H1 (cell line): ENCODE measurements around the gene C6orf163. TPM values are rescaled to one million over a fixed set of nuclear protein-coding genes. Genes with fewer than 3 reads are reported as not detected.

ENCODE experiments used
- JUND ChIP-seq: IDR thresholded peaks from 2 replicates; pipeline ENCODE4 v1.6.1; 2011; ENCODE audit warnings: mild to moderate bottlenecking, improper control_type of control experiment, low read length
- KDM5A ChIP-seq: fragments of 200-600 bp; IDR thresholded peaks from 2 replicates; pipeline ENCODE4 v1.7.1; 2012; ENCODE audit warnings: mild to moderate bottlenecking, low read length, inconsistent platforms, mixed read lengths
- POLR2A ChIP-seq, 2 experiments: IDR thresholded peaks; 1 replicate in 1 of 2; 2 replicates in 1 of 2; pipeline ENCODE4 v1.6.1; 2011; ENCODE audit warnings: low read depth in 2 of 2, low read length in 2 of 2, mild to moderate bottlenecking in 2 of 2; ENCODE audit errors: control extremely low read depth in 1 of 2
- polyA plus RNA-seq, 7 experiments: library from polyadenylated mRNA; depleted of rRNA in 3 of 7; stranded (reverse) in 5 of 7; unstranded in 2 of 7; fragments of >200 nt in 5 of 7; fragments of 200-250 nt in 2 of 7; gene quantifications; 1 replicate in 5 of 7; 2 replicates in 1 of 7; 4 replicates in 1 of 7; pipeline versions ENCODE4 v1.2.1 to v1.2.3, GENCODE V29; 2011 to 2013; ENCODE audit warnings: missing spikeins in 2 of 7, mixed read lengths in 2 of 7
- total RNA-seq: library from RNA; stranded (reverse); fragmentation: NEBNext Ultra II Directional; extraction: Animal tissue kit (Norgen Biotek cat#: 25700); gene quantifications from 2 replicates; pipeline ENCODE4 v1.2.1, GENCODE V29; 2021
- TF ChIP-seq, protein P1 (sequence below): fragments of 300-600 bp; sonication (generic); IDR thresholded peaks from 2 replicates; pipeline ENCODE4 v1.7.1; 2012; ENCODE audit warnings: low read length, moderate library complexity, mild to moderate bottlenecking, inconsistent platforms; ENCODE audit not compliant: insufficient replicate concordance

Gene C6orf163
- total and polyA plus RNA-seq, 2 of the 8 experiments (the other 6 are each of a cell fraction or from before 2014, with no cell fraction given), result 0.36 to 1.5 TPM

DNA sequence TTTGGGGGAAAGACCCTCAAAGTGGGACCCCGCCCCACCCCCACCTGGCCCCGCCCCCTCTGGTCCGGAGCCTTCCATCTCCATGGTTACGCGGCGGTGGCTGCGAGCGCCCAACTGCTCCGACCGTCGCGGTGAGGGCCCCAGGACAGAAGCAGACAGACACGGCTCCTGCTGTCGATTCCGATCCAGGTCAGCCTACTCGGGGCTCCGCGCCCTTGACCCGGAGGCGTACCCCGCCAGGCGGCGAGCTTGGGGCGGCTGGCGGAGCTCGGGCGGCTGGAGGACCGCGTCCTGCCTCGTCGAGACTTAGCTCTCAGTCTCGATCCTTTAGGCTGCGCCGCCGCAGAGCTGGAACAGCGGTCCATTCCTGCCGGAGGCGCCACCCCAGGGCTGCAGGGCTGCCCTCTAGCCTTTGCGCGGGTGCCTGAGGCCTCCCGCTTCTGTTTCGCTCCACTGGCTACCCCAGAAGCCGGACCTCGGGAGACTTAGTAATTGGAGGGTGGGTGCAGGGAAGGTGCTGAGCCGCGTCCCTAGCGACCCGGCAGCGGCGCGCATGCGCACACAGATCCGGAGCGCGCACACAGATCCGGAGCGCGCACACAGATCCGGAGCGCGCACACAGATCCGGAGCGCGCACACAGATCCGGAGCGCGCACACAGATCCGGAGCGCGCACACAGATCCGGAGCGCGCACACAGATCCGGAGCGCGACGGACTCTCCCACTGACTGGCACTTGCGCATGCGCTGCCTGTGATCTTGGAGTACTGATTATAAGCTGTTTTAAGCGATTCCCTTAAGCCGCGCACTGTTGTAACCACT, 63.5 kb downstream of the C6orf163 start, which contains the start of gene CFAP206 (continued):
- TF ChIP-seq KDM5A (peak; percentile 19; the same call in 1 of the 2 replicates), JUND (no peak), POLR2A (IDR thresholded peaks at IDR 0.05; ENCODE audit: control extremely low read depth in 1 of 2, low read depth in 2 of 2, low read length in 2 of 2) (no peak; a peak in 1 of 3 replicates)
- TF ChIP-seq, protein P1, sequence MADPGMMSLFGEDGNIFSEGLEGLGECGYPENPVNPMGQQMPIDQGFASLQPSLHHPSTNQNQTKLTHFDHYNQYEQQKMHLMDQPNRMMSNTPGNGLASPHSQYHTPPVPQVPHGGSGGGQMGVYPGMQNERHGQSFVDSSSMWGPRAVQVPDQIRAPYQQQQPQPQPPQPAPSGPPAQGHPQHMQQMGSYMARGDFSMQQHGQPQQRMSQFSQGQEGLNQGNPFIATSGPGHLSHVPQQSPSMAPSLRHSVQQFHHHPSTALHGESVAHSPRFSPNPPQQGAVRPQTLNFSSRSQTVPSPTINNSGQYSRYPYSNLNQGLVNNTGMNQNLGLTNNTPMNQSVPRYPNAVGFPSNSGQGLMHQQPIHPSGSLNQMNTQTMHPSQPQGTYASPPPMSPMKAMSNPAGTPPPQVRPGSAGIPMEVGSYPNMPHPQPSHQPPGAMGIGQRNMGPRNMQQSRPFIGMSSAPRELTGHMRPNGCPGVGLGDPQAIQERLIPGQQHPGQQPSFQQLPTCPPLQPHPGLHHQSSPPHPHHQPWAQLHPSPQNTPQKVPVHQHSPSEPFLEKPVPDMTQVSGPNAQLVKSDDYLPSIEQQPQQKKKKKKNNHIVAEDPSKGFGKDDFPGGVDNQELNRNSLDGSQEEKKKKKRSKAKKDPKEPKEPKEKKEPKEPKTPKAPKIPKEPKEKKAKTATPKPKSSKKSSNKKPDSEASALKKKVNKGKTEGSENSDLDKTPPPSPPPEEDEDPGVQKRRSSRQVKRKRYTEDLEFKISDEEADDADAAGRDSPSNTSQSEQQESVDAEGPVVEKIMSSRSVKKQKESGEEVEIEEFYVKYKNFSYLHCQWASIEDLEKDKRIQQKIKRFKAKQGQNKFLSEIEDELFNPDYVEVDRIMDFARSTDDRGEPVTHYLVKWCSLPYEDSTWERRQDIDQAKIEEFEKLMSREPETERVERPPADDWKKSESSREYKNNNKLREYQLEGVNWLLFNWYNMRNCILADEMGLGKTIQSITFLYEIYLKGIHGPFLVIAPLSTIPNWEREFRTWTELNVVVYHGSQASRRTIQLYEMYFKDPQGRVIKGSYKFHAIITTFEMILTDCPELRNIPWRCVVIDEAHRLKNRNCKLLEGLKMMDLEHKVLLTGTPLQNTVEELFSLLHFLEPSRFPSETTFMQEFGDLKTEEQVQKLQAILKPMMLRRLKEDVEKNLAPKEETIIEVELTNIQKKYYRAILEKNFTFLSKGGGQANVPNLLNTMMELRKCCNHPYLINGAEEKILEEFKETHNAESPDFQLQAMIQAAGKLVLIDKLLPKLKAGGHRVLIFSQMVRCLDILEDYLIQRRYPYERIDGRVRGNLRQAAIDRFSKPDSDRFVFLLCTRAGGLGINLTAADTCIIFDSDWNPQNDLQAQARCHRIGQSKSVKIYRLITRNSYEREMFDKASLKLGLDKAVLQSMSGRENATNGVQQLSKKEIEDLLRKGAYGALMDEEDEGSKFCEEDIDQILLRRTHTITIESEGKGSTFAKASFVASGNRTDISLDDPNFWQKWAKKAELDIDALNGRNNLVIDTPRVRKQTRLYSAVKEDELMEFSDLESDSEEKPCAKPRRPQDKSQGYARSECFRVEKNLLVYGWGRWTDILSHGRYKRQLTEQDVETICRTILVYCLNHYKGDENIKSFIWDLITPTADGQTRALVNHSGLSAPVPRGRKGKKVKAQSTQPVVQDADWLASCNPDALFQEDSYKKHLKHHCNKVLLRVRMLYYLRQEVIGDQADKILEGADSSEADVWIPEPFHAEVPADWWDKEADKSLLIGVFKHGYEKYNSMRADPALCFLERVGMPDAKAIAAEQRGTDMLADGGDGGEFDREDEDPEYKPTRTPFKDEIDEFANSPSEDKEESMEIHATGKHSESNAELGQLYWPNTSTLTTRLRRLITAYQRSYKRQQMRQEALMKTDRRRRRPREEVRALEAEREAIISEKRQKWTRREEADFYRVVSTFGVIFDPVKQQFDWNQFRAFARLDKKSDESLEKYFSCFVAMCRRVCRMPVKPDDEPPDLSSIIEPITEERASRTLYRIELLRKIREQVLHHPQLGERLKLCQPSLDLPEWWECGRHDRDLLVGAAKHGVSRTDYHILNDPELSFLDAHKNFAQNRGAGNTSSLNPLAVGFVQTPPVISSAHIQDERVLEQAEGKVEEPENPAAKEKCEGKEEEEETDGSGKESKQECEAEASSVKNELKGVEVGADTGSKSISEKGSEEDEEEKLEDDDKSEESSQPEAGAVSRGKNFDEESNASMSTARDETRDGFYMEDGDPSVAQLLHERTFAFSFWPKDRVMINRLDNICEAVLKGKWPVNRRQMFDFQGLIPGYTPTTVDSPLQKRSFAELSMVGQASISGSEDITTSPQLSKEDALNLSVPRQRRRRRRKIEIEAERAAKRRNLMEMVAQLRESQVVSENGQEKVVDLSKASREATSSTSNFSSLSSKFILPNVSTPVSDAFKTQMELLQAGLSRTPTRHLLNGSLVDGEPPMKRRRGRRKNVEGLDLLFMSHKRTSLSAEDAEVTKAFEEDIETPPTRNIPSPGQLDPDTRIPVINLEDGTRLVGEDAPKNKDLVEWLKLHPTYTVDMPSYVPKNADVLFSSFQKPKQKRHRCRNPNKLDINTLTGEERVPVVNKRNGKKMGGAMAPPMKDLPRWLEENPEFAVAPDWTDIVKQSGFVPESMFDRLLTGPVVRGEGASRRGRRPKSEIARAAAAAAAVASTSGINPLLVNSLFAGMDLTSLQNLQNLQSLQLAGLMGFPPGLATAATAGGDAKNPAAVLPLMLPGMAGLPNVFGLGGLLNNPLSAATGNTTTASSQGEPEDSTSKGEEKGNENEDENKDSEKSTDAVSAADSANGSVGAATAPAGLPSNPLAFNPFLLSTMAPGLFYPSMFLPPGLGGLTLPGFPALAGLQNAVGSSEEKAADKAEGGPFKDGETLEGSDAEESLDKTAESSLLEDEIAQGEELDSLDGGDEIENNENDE, result no peak
